Uterus (tissue), 4 donors: ENCODE data around the gene HSPB7. TPM values are rescaled to one million over a fixed set of nuclear protein-coding genes. Genes with fewer than 3 reads are reported as not detected.

Experiments used
- DNase-seq, 2 donors: peaks; one replicate each; pipeline ENCODE4 v3.0.0-alpha.2; 2019 to 2020
- H3K27ac ChIP-seq, 2 donors: fragments of 200-600 bp; sonication (generic); 1 replicate in 1 of 2; 2 replicates in 1 of 2; pipeline ENCODE4 v1.5.1; 2016 to 2018
- H3K27me3 ChIP-seq, 2 donors: fragments of 200-600 bp; sonication (generic); one replicate each; pipeline ENCODE4 v1.5.1; 2018 to 2019; ENCODE audit warnings: control low read depth in 1 of 2
- H3K36me3 ChIP-seq, 2 donors: fragments of 200-600 bp; sonication (generic); one replicate each; pipeline ENCODE4 v1.5.1; 2019; ENCODE audit warnings: control low read depth in 1 of 2
- H3K4me1 ChIP-seq, 2 donors: fragments of 200-600 bp; sonication (generic); one replicate each; pipeline ENCODE4 v1.5.1; 2018 to 2019; ENCODE audit warnings: control low read depth in 1 of 2
- H3K4me3 ChIP-seq, 2 donors: fragments of 200-600 bp; sonication (generic); 1 replicate in 1 of 2; 2 replicates in 1 of 2; pipeline ENCODE4 v1.5.1; 2018 to 2019; ENCODE audit warnings: mild to moderate bottlenecking in 1 of 2
- H3K9me3 ChIP-seq, 2 donors: fragments of 200-600 bp; sonication (generic); one replicate each; pipeline ENCODE4 v1.5.1; 2019; ENCODE audit warnings: control low read depth in 1 of 2
- POLR2A ChIP-seq, 2 donors: fragments of 450-650 bp; IDR thresholded peaks; one replicate each; pipeline ENCODE4 v1.6.1; 2016; ENCODE audit warnings: antibody characterized with exemption in 2 of 2, mild to moderate bottlenecking in 1 of 2, moderate library complexity in 1 of 2
- intact Hi-C: fragments of 100-400 bp; cut with DNase I; formaldehyde crosslinking; loops from one replicate; pipeline ENCODE4 v1.15.1; 2023; ENCODE audit warnings: low total_unique reads
- total RNA-seq, 4 donors: library from RNA; depleted of rRNA in 3 of 4; stranded (reverse); fragments of >200 nt in 3 of 4; gene quantifications; one replicate each; pipeline versions ENCODE4 v1.1.0 to v1.2.4, GENCODE V29; 2014 to 2023
- TF ChIP-seq, protein P1 (sequence below), 4 experiments: fragments of 200-600 bp in 2 of 4; fragments of 450-650 bp in 2 of 4; sonication (generic) in 2 of 4; IDR thresholded peaks; one replicate each; pipeline ENCODE4 v1.5.1; 2016 to 2019; ENCODE audit warnings: antibody characterized with exemption in 4 of 4, mild to moderate bottlenecking in 2 of 4, moderate library complexity in 1 of 4
- donor health status: DM: yes; HTN: yes; CAD: no.

Gene HSPB7
- total RNA-seq: 100 to 1,000 TPM in 1 of 4 donors, 10 to 100 TPM in 2, 1 to 10 TPM in 1; 8.7 to 283 (median 22.6) TPM

GRCh38 chr1:16017461-16018303 is at the start of gene HSPB7:
TSS of gene HSPB7 (minus strand) at chr1:16018043. CDS start at chr1:16017963, 80 bp downstream.
- DNase-seq: peak; percentile 94 to 96
- no peaks in the 10 kb centered on the region for H3K27me3 ChIP-seq
- intact Hi-C loops: no loop called here
- H3K4me1 ChIP-seq: peaks cover 20 to 33% of the 10 kb centered on the region in 2 donors
- H3K36me3 ChIP-seq: no peaks in the 10 kb centered on the region
- no peaks in the 10 kb centered on the region for H3K9me3 ChIP-seq
- H3K4me3 ChIP-seq: peak within 1 kb of the TSS; percentile 38 to 40
- TF ChIP-seq, protein P1, sequence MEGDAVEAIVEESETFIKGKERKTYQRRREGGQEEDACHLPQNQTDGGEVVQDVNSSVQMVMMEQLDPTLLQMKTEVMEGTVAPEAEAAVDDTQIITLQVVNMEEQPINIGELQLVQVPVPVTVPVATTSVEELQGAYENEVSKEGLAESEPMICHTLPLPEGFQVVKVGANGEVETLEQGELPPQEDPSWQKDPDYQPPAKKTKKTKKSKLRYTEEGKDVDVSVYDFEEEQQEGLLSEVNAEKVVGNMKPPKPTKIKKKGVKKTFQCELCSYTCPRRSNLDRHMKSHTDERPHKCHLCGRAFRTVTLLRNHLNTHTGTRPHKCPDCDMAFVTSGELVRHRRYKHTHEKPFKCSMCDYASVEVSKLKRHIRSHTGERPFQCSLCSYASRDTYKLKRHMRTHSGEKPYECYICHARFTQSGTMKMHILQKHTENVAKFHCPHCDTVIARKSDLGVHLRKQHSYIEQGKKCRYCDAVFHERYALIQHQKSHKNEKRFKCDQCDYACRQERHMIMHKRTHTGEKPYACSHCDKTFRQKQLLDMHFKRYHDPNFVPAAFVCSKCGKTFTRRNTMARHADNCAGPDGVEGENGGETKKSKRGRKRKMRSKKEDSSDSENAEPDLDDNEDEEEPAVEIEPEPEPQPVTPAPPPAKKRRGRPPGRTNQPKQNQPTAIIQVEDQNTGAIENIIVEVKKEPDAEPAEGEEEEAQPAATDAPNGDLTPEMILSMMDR (IDR thresholded peaks at IDR 0.05): peak in 2 of 4 experiments; percentile 4 to 17
- TF ChIP-seq POLR2A (IDR thresholded peaks at IDR 0.05): peak; percentile 58 to 83
- H3K27ac ChIP-seq: peak within 1 kb of the TSS; percentile 97

- Histone ChIP-seq H3K9me3 (no peaks in the 10 kb centered on the region), H3K4me3 (no peak overlapping the region), H3K36me3 (no peaks in the 10 kb centered on the region), H3K27ac (no peak overlapping the region), H3K27me3 (no peaks in the 10 kb centered on the region), H3K4me1 (no peaks in the 10 kb centered on the region)
- DNase-seq: no peak
- TF ChIP-seq POLR2A (IDR thresholded peaks at IDR 0.05): no peak
- TF ChIP-seq, protein P1 (IDR thresholded peaks at IDR 0.05): no peak
- intact Hi-C loops: no loop called here
Observed at GRCh38 chr1:16067127-16067768, 49.4 kb upstream of the HSPB7 start.

GRCh38 chr1:16066245-16066644 is 48.4 kb upstream of the HSPB7 start:
- no peak for DNase-seq
- Histone ChIP-seq H3K27me3 (no peaks in the 10 kb centered on the region), H3K36me3 (no peaks in the 10 kb centered on the region), H3K4me3 (no peak overlapping the region), H3K27ac (no peak overlapping the region), H3K9me3 (no peaks in the 10 kb centered on the region), H3K4me1 (no peaks in the 10 kb centered on the region)
- intact Hi-C loops: no loop called here
- TF ChIP-seq, protein P1 (IDR thresholded peaks at IDR 0.05): no peak
- no peak for TF ChIP-seq POLR2A (IDR thresholded peaks at IDR 0.05)

GRCh38 chr1:16065269-16065576 is 47.4 kb upstream of the HSPB7 start:
- H3K27me3 ChIP-seq: no peaks in the 10 kb centered on the region
- TF ChIP-seq, protein P1 (IDR thresholded peaks at IDR 0.05): no peak
- no peak for TF ChIP-seq POLR2A (IDR thresholded peaks at IDR 0.05)
- H3K27ac ChIP-seq: no peak overlapping the region
- DNase-seq: no peak
- H3K4me1 ChIP-seq: no peaks in the 10 kb centered on the region
- no peaks in the 10 kb centered on the region for H3K9me3 ChIP-seq
- no peak overlapping the region for H3K4me3 ChIP-seq
- intact Hi-C loops: no loop called here
- no peaks in the 10 kb centered on the region for H3K36me3 ChIP-seq
